Lung (tissue), 12 donors: ENCODE measurements around the gene ACYP2. TPM values are rescaled to one million over a fixed set of nuclear protein-coding genes. Genes with fewer than 3 reads are reported as not detected.

Experiments
- ATAC-seq: fragments of 200-7000 bp; cut with Tn5 transposase; one replicate; pipeline ENCODE4 v1.9.1; 2020; ENCODE audit warnings: moderate number of reproducible peaks; ENCODE audit not compliant: insufficient read depth, low FRiP score
- DNase-seq, 3 donors: peaks; one replicate each; pipeline ENCODE4 v3.0.0-alpha.2; 2013 to 2017
- H3K27ac ChIP-seq, 2 donors: one replicate each; pipeline ENCODE4 v1.5.1; 2013; ENCODE audit warnings: mild to moderate bottlenecking in 2 of 2, moderate library complexity in 2 of 2, control low read depth in 1 of 2, inconsistent platforms in 1 of 2, low read depth in 1 of 2, low read length in 1 of 2
- H3K27me3 ChIP-seq, 3 donors: one replicate each; pipeline ENCODE4 v1.5.1; 2013; ENCODE audit warnings: low read length in 2 of 3; ENCODE audit not compliant: control insufficient read depth in 3 of 3, insufficient read depth in 3 of 3
- H3K36me3 ChIP-seq, 4 donors: one replicate each; pipeline ENCODE4 v1.5.1; 2013; ENCODE audit warnings: low read length in 4 of 4, mild to moderate bottlenecking in 1 of 4, moderate library complexity in 1 of 4; ENCODE audit not compliant: control insufficient read depth in 4 of 4, insufficient read depth in 4 of 4
- H3K4me1 ChIP-seq, 5 donors: one replicate each; pipeline ENCODE4 v1.5.1; 2013; ENCODE audit warnings: low read length in 5 of 5, mild to moderate bottlenecking in 2 of 5, moderate library complexity in 1 of 5; ENCODE audit not compliant: control insufficient read depth in 5 of 5, insufficient read depth in 5 of 5
- H3K4me3 ChIP-seq: one replicate; pipeline ENCODE4 v1.5.1; 2013; ENCODE audit warnings: mild to moderate bottlenecking, control low read depth, moderate library complexity
- H3K9ac ChIP-seq, 2 donors: one replicate each; pipeline ENCODE4 v1.5.1; 2013; ENCODE audit warnings: low read length in 2 of 2, control low read depth in 1 of 2; ENCODE audit not compliant: insufficient read depth in 1 of 2
- H3K9me3 ChIP-seq, 4 donors: one replicate each; pipeline ENCODE4 v1.5.1; 2013; ENCODE audit warnings: low read length in 3 of 4, mild to moderate bottlenecking in 1 of 4, moderate library complexity in 1 of 4; ENCODE audit not compliant: control insufficient read depth in 4 of 4, insufficient read depth in 3 of 4
- CTCF ChIP-seq: IDR thresholded peaks from 2 replicates; pipeline ENCODE4 v1.5.1; 2012; ENCODE audit warnings: mild to moderate bottlenecking; ENCODE audit errors: control extremely low read depth, extremely low read depth
- WGBS, 2 donors: extraction: QIAGEN DNeasy Blood & Tissue Kit; methylation state at CpG; one replicate each; pipeline ENCODE4 v1.1.7; 2013; 5-methylcytosine and 5-hydroxymethylcytosine counted together
- polyA plus RNA-seq, 2 donors: library from polyadenylated mRNA; stranded (reverse); fragments of 200-250 nt; gene quantifications; one replicate each; pipeline ENCODE4 v1.2.1, GENCODE V29; 2013
- total RNA-seq, 2 donors: library from RNA; depleted of rRNA in 1 of 2; stranded (reverse); fragments of >200 nt in 1 of 2; gene quantifications; one replicate each; pipeline ENCODE4 v1.2.1, GENCODE V29; 2014 to 2021
- donor health status: control.
- donor health status: control.
- donor health status: Bipolar disorder and iron deficiency.
- donor health status: healthy.
- donor health status: DM: yes; HTN: yes; CAD: no.

Gene ACYP2
- total and polyA plus RNA-seq, 4 donors, result 13.2 to 23.7 (median 18.0) TPM

- DNase-seq, result peak in 1 of 3 donors; percentile 28
- TF ChIP-seq CTCF, result no peak
- 56 to 64% methylated on average over 2 of the region's 2 CpGs for WGBS, 2 donors
- no peaks in the 10 kb centered on the region for H3K27me3 ChIP-seq
- H3K9me3 ChIP-seq, result no peaks in the 10 kb centered on the region
- peaks cover 0 to 3% (median 1%) of the 10 kb centered on the region in 4 donors for H3K36me3 ChIP-seq
- H3K9ac ChIP-seq, result no peak overlapping the region
- H3K4me1 ChIP-seq, result no peaks in the 10 kb centered on the region
- ATAC-seq, result peak; percentile 53
- no peak overlapping the region for H3K4me3 ChIP-seq
- peak overlapping the region in 1 of 2 donors; percentile 67 for H3K27ac ChIP-seq
Measured at GRCh38 chr2:54077088-54077900, 38.1 kb upstream of the ACYP2 start.

- ATAC-seq (no peak), DNase-seq (no peak)
- H3K4me3 ChIP-seq, result no peak overlapping the region
- H3K36me3 ChIP-seq, result peaks cover 0 to 3% (median 1%) of the 10 kb centered on the region in 4 donors
- no peaks in the 10 kb centered on the region for H3K27me3 ChIP-seq
- no peak for TF ChIP-seq CTCF
- 73 to 77% methylated on average over 2 of the region's 2 CpGs for WGBS, 2 donors
- H3K4me1 ChIP-seq, result no peaks in the 10 kb centered on the region
- H3K9me3 ChIP-seq, result no peaks in the 10 kb centered on the region
- no peak overlapping the region for H3K9ac ChIP-seq
- no peak overlapping the region for H3K27ac ChIP-seq
Measured at GRCh38 chr2:54079331-54079730, 36.1 kb upstream of the ACYP2 start.

GRCh38 chr2:54081574-54081973 is 33.8 kb upstream of the ACYP2 start:
- no peak overlapping the region for H3K4me3 ChIP-seq
- DNase-seq (no peak), ATAC-seq (no peak)
- H3K27ac ChIP-seq, result no peak overlapping the region
- H3K4me1 ChIP-seq, result no peaks in the 10 kb centered on the region
- TF ChIP-seq CTCF, result no peak
- H3K36me3 ChIP-seq, result peaks cover 0 to 3% (median 1%) of the 10 kb centered on the region in 4 donors
- WGBS, 2 donors, result 89% methylated on average over 6 of the region's 6 CpGs
- H3K9ac ChIP-seq, result no peak overlapping the region
- H3K9me3 ChIP-seq, result no peaks in the 10 kb centered on the region
- no peaks in the 10 kb centered on the region for H3K27me3 ChIP-seq
